Stomach (tissue), 9 donors: Measurements from ENCODE around the gene STRN3. TPM values are rescaled to one million over a fixed set of nuclear protein-coding genes. Genes with fewer than 3 reads are reported as not detected.

Source experiments
- DNase-seq, 2 donors: peaks; one replicate each; pipeline versions ENCODE4 v3.0.0 to v3.0.0-alpha.2; 2013 to 2019
- H3K27ac ChIP-seq, 5 donors: fragments of 200-600 bp in 4 of 5; sonication (generic) in 4 of 5; one replicate each; pipeline ENCODE4 v1.5.1; 2013 to 2019; ENCODE audit warnings: mild to moderate bottlenecking in 1 of 5, moderate library complexity in 1 of 5
- H3K27me3 ChIP-seq, 3 donors: fragments of 200-600 bp; sonication (generic); one replicate each; pipeline ENCODE4 v1.5.1; 2017 to 2019; ENCODE audit warnings: mixed run types in 1 of 3
- H3K36me3 ChIP-seq, 4 donors: fragments of 200-600 bp; sonication (generic); 1 replicate in 3 of 4; 2 replicates in 1 of 4; pipeline ENCODE4 v1.5.1; 2016 to 2019
- H3K4me1 ChIP-seq, 4 donors: fragments of 200-600 bp; sonication (generic); one replicate each; pipeline ENCODE4 v1.5.1; 2016 to 2019
- H3K4me3 ChIP-seq, 4 donors: fragments of 200-600 bp; sonication (generic) in 3 of 4; one replicate each; pipeline ENCODE4 v1.5.1; 2016 to 2019; ENCODE audit warnings: mild to moderate bottlenecking in 1 of 4
- H3K9me3 ChIP-seq, 4 donors: fragments of 200-600 bp; sonication (generic); one replicate each; pipeline ENCODE4 v1.5.1; 2016 to 2019
- CTCF ChIP-seq, 7 experiments: fragments of 450-650 bp in 4 of 7; fragments of 200-600 bp in 3 of 7; sonication (generic) in 3 of 7; IDR thresholded peaks; one replicate each; pipeline ENCODE4 v1.5.1; 2016 to 2019; ENCODE audit warnings: antibody characterized with exemption in 7 of 7, control low read depth in 2 of 7, mild to moderate bottlenecking in 1 of 7
- EP300 ChIP-seq: sonication (generic); formaldehyde crosslinking; IDR thresholded peaks from one replicate; pipeline ENCODE4 v1.6.1; 2017; ENCODE audit warnings: antibody characterized with exemption
- POLR2A ChIP-seq, 4 donors: fragments of 450-650 bp; IDR thresholded peaks; one replicate each; pipeline ENCODE4 v1.6.1; 2016; ENCODE audit warnings: antibody characterized with exemption in 4 of 4, control low read depth in 2 of 4, mild to moderate bottlenecking in 1 of 4, moderate library complexity in 1 of 4
- POLR2AphosphoS5 ChIP-seq, 3 donors: sonication (generic); formaldehyde crosslinking; IDR thresholded peaks; one replicate each; pipeline ENCODE4 v1.6.1; 2016; ENCODE audit warnings: antibody characterized with exemption in 3 of 3
- WGBS, 5 donors: extraction: QIAGEN DNeasy Blood & Tissue Kit in 3 of 5; methylation state at CpG; one replicate each; pipeline versions ENCODE4 v1.1.5 to v1.1.7; 2013 to 2018; 5-methylcytosine and 5-hydroxymethylcytosine counted together
- intact Hi-C: fragments of 100-400 bp; cut with DNase I; formaldehyde crosslinking; loops from one replicate; pipeline ENCODE4 v1.15.1; 2023; ENCODE audit warnings: low total_unique reads
- polyA plus RNA-seq, 3 donors: library from polyadenylated mRNA; stranded (reverse); fragments of 200-250 nt; gene quantifications; one replicate each; pipeline ENCODE4 v1.2.3, GENCODE V29; 2013
- total RNA-seq, 5 donors: library from RNA; depleted of rRNA; stranded (reverse); fragments of >200 nt; gene quantifications; one replicate each; pipeline versions ENCODE4 v1.1.0 to v1.2.3, GENCODE V29; 2014 to 2016
- donor health status: healthy with polysubstance abuse.
- donor health status: Bipolar disorder and iron deficiency.
- donor health status: healthy.

STRN3 gene
- total and polyA plus RNA-seq, 8 donors: 8.1 to 91.8 (median 24.6) TPM

- Histone ChIP-seq H3K9me3 (no peaks in the 10 kb centered on the region), H3K36me3 (no peaks in the 10 kb centered on the region), H3K4me3 (no peak overlapping the region), H3K27me3 (no peaks in the 10 kb centered on the region), H3K4me1 (peaks cover 0 to 60% (median 35%) of the 10 kb centered on the region in 4 donors), H3K27ac (peak overlapping the region in 2 of 5 donors; percentile 0 to 25)
- TF ChIP-seq POLR2A (IDR thresholded peaks at IDR 0.05): no peak
- TF ChIP-seq POLR2AphosphoS5 (IDR thresholded peaks at IDR 0.05): no peak
- no peak for TF ChIP-seq CTCF (IDR thresholded peaks at IDR 0.05)
- no peak for TF ChIP-seq EP300
- intact Hi-C loops: loop anchor here (10.0 kb wide), 1 partner anchor 96 kb away; no protein-coding TSS in a partner anchor
- DNase-seq: no peak
Measured at GRCh38 chr14:30988509-30988908, 37.7 kb downstream of the STRN3 start.

- Histone ChIP-seq H3K9me3 (no peaks in the 10 kb centered on the region), H3K27ac (no peak overlapping the region), H3K4me1 (peaks cover 4 to 59% (median 30%) of the 10 kb centered on the region in 4 donors), H3K27me3 (no peaks in the 10 kb centered on the region), H3K36me3 (no peaks in the 10 kb centered on the region), H3K4me3 (no peak overlapping the region)
- WGBS, 5 donors: 79 to 90% (median 85%) methylated on average over 3 of the region's 3 CpGs
- no peak for DNase-seq
- TF ChIP-seq POLR2A (IDR thresholded peaks at IDR 0.05) (no peak), CTCF (IDR thresholded peaks at IDR 0.05) (no peak), POLR2AphosphoS5 (IDR thresholded peaks at IDR 0.05) (no peak)
- intact Hi-C loops: loop anchor here (10.0 kb wide), 1 partner anchor 99 kb away; no protein-coding TSS in a partner anchor
Measured at GRCh38 chr14:30985796-30986195, 40.4 kb downstream of the STRN3 start.

- 85 to 100% (median 95%) methylated on average over 2 of the region's 2 CpGs for WGBS, 5 donors
- no peak overlapping the region for H3K27ac ChIP-seq
- no peak overlapping the region for H3K4me3 ChIP-seq
- TF ChIP-seq POLR2AphosphoS5 (IDR thresholded peaks at IDR 0.05) (no peak), CTCF (IDR thresholded peaks at IDR 0.05) (no peak), EP300 (no peak), POLR2A (IDR thresholded peaks at IDR 0.05) (no peak)
- H3K27me3 ChIP-seq: no peaks in the 10 kb centered on the region
- DNase-seq: no peak
- no peaks in the 10 kb centered on the region for H3K9me3 ChIP-seq
- no peaks in the 10 kb centered on the region for H3K36me3 ChIP-seq
- intact Hi-C loops: loop anchor here (10.0 kb wide), 1 partner anchor 101 kb away; no protein-coding TSS in a partner anchor
- H3K4me1 ChIP-seq: peaks cover 5 to 58% (median 28%) of the 10 kb centered on the region in 4 donors
Measured at GRCh38 chr14:30983858-30984257, 42.3 kb downstream of the STRN3 start.

GRCh38 chr14:30982533-30982932, 43.6 kb downstream of the STRN3 start:
- Histone ChIP-seq H3K9me3 (no peaks in the 10 kb centered on the region), H3K27me3 (no peaks in the 10 kb centered on the region), H3K27ac (no peak overlapping the region), H3K4me1 (peaks cover 5 to 45% (median 19%) of the 10 kb centered on the region in 4 donors), H3K4me3 (no peak overlapping the region), H3K36me3 (no peaks in the 10 kb centered on the region)
- 70 to 90% (median 80%) methylated on average over 7 of the region's 7 CpGs for WGBS, 5 donors
- TF ChIP-seq EP300: no peak
- no peak for TF ChIP-seq POLR2A (IDR thresholded peaks at IDR 0.05)
- no peak for TF ChIP-seq CTCF (IDR thresholded peaks at IDR 0.05)
- no peak for TF ChIP-seq POLR2AphosphoS5 (IDR thresholded peaks at IDR 0.05)
- intact Hi-C loops: loop anchor here (10.0 kb wide), 1 partner anchor 102 kb away; no protein-coding TSS in a partner anchor
- DNase-seq: no peak
